Mesothelial cell of epicardium (in vitro differentiated cells): ENCODE results near the gene XYLT1. TPM values are rescaled to one million over a fixed set of nuclear protein-coding genes. Genes with fewer than 3 reads are reported as not detected.

Experiments used
- DNase-seq, 2 experiments: peaks; one replicate each; pipeline ENCODE4 v3.0.0; 2021; ENCODE audit warnings: low spot score in 2 of 2; ENCODE audit not compliant: unreplicated experiment in 2 of 2
- H3K27ac Mint-ChIP-seq: 2 replicates; pipeline ENCODE4 v1.8.0; 2021; ENCODE audit warnings: mixed read lengths
- H3K27me3 Mint-ChIP-seq: 2 replicates; pipeline ENCODE4 v1.8.0; 2021; ENCODE audit warnings: low read depth, mixed read lengths
- H3K36me3 Mint-ChIP-seq: 2 replicates; pipeline ENCODE4 v1.8.0; 2021; ENCODE audit warnings: mixed read lengths
- H3K4me1 Mint-ChIP-seq: 2 replicates; pipeline ENCODE4 v1.8.0; 2021; ENCODE audit warnings: mixed read lengths
- H3K4me3 Mint-ChIP-seq: 2 replicates; pipeline ENCODE4 v1.8.0; 2021; ENCODE audit warnings: mild to moderate bottlenecking, moderate library complexity, mixed read lengths
- H3K9me3 Mint-ChIP-seq: 2 replicates; pipeline ENCODE4 v1.8.0; 2021; ENCODE audit warnings: mixed read lengths
- total RNA-seq: library from RNA; stranded (reverse); gene quantifications from 3 replicates; pipeline ENCODE4 v1.2.1, GENCODE V29; 2021
- TF ChIP-seq, protein P1 (sequence below): fragments of 200-600 bp; sonication (generic); IDR thresholded peaks from one replicate; pipeline ENCODE4 v1.5.0; 2021; ENCODE audit warnings: antibody characterized with exemption; ENCODE audit not compliant: unreplicated experiment

The XYLT1 gene
- total RNA-seq, 1 donor from 2014 or later = 15.2 TPM

DNA sequence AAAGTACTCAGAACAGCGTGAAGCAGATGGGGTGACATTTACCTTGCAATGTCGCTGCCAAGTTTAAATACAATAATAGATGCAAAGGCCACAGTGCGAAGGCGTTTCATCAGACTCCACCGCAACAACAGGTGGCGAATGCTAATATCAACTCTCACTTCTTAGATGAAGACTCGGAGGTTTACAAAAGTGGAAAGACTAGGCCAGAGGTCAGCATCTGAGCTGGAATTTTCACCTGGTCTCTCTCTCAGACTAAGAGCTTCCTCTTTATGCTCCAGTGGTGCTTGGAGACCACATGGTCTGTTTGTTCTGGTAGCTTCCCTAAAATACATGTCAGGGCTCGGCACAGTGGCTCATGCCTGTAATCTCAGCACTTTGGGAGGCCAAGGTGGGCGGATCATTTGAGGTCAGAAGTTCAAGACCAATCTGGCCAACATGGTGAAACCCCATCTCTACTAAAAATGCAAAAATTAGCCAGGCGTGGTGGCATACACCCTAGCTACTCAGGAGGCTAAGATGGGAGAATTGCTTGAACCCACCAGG, 169.1 kb downstream of the XYLT1 start:
- Mint-ChIP-seq H3K27me3 (no peaks in the 10 kb centered on the region), H3K4me3 (no peak overlapping the region), H3K9me3 (no peaks in the 10 kb centered on the region), H3K36me3 (no peaks in the 10 kb centered on the region), H3K27ac (no peak overlapping the region), H3K4me1 (peaks cover 32% of the 10 kb centered on the region)
- DNase-seq = no peak
- TF ChIP-seq, protein P1, sequence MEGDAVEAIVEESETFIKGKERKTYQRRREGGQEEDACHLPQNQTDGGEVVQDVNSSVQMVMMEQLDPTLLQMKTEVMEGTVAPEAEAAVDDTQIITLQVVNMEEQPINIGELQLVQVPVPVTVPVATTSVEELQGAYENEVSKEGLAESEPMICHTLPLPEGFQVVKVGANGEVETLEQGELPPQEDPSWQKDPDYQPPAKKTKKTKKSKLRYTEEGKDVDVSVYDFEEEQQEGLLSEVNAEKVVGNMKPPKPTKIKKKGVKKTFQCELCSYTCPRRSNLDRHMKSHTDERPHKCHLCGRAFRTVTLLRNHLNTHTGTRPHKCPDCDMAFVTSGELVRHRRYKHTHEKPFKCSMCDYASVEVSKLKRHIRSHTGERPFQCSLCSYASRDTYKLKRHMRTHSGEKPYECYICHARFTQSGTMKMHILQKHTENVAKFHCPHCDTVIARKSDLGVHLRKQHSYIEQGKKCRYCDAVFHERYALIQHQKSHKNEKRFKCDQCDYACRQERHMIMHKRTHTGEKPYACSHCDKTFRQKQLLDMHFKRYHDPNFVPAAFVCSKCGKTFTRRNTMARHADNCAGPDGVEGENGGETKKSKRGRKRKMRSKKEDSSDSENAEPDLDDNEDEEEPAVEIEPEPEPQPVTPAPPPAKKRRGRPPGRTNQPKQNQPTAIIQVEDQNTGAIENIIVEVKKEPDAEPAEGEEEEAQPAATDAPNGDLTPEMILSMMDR = no peak

DNA sequence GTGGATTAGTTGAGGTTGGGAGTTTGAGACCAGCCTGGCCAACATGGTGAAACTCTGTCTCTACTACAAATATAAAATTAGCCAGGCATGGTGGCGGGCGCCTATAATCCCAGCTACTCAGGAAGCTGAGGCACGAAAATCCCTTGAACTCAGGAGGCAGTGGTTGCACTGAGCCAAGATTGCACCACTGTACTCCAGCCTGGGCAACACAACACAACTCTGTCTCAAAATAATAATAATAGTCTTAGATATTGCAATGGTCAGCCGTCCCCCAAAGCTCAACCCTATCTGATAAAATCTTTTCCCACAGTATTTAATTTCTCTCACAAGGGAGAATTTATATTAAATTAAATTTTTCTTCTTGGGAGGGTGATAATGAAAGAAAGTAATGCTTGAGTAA, 169.6 kb downstream of the XYLT1 start:
- H3K36me3 Mint-ChIP-seq = no peaks in the 10 kb centered on the region
- TF ChIP-seq, protein P1 = no peak
- H3K27ac Mint-ChIP-seq = no peak overlapping the region
- H3K4me1 Mint-ChIP-seq = peaks cover 36% of the 10 kb centered on the region
- H3K9me3 Mint-ChIP-seq = no peaks in the 10 kb centered on the region
- H3K4me3 Mint-ChIP-seq = no peak overlapping the region
- no peak for DNase-seq
- no peaks in the 10 kb centered on the region for H3K27me3 Mint-ChIP-seq

DNA sequence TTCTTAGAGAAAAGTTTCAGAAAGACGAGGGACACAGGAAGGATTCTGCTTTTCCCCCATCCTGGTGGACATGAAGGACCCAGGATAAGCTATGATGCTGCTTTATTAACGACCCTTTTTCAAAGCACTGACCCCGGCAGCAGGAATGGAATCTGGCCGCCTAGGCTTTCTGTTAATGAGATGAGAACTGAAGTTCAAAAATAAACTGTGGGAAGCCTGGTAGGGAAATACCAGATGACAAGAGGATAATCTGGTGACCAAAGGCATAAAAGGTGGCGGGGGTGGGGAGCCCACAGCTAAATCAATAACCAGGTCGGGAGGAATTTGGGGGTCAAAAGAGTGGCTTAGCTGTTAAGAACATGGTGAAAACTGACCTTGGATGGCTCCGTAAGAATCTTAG, 171.0 kb downstream of the XYLT1 start:
- no peak overlapping the region for H3K27ac Mint-ChIP-seq
- H3K4me1 Mint-ChIP-seq = peaks cover 26% of the 10 kb centered on the region
- no peak overlapping the region for H3K4me3 Mint-ChIP-seq
- H3K9me3 Mint-ChIP-seq = no peaks in the 10 kb centered on the region
- TF ChIP-seq, protein P1 = no peak
- H3K36me3 Mint-ChIP-seq = no peaks in the 10 kb centered on the region
- no peaks in the 10 kb centered on the region for H3K27me3 Mint-ChIP-seq
- no peak for DNase-seq

DNA sequence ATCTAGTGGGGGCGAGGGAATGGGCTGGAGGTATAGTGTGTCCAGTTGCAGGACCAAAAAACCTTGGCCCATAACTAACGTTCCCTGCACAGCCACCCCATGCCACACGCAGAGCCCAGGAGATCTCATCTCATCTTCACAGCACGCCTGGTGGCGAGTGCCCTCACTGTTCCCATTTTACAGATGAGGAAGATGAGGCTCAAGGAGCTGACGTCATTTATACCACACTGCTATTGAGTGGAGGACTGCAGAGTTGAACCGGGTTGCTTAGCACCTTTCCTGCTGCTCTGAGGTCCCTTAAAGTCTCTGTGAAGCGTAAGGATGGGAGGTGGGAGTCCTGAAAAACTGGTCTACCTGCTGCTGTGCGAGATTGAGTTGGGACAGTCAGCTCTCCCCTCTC, 172.5 kb downstream of the XYLT1 start:
- Mint-ChIP-seq H3K4me1 (peaks cover 15% of the 10 kb centered on the region), H3K9me3 (no peaks in the 10 kb centered on the region), H3K4me3 (no peak overlapping the region), H3K27me3 (no peaks in the 10 kb centered on the region), H3K27ac (no peak overlapping the region), H3K36me3 (no peaks in the 10 kb centered on the region)
- TF ChIP-seq, protein P1 = no peak
- no peak for DNase-seq

DNA sequence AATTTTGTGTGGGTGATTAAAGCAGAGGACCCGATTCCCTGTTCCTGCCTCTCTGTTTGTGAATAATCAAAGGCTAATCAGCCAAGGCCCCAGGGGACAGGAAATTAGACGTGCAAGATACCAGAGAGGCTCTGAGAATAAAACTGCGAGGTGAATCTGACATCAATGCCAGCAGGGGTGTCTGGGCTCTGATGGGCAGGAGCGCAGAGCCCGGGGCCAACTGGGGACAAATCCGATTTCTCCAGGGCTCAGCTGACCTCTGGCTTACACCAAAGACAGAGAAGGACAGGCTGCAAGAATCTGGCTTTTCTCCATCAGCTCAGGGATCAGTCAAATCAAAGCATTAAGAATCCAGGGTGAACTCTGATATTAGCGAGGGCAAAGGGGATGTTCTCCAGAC, 174.3 kb downstream of the XYLT1 start:
- H3K27me3 Mint-ChIP-seq = no peaks in the 10 kb centered on the region
- peaks cover 13% of the 10 kb centered on the region for H3K4me1 Mint-ChIP-seq
- no peaks in the 10 kb centered on the region for H3K9me3 Mint-ChIP-seq

More for the DNA sequence above, 174.3 kb downstream of the XYLT1 start:
- Mint-ChIP-seq H3K4me3 (no peak overlapping the region), H3K36me3 (no peaks in the 10 kb centered on the region), H3K27ac (no peak overlapping the region)
- DNase-seq = no peak
- TF ChIP-seq, protein P1 = no peak
